ENCODE data around the gene NAP1L3.

The NAP1L3 gene

DNA sequence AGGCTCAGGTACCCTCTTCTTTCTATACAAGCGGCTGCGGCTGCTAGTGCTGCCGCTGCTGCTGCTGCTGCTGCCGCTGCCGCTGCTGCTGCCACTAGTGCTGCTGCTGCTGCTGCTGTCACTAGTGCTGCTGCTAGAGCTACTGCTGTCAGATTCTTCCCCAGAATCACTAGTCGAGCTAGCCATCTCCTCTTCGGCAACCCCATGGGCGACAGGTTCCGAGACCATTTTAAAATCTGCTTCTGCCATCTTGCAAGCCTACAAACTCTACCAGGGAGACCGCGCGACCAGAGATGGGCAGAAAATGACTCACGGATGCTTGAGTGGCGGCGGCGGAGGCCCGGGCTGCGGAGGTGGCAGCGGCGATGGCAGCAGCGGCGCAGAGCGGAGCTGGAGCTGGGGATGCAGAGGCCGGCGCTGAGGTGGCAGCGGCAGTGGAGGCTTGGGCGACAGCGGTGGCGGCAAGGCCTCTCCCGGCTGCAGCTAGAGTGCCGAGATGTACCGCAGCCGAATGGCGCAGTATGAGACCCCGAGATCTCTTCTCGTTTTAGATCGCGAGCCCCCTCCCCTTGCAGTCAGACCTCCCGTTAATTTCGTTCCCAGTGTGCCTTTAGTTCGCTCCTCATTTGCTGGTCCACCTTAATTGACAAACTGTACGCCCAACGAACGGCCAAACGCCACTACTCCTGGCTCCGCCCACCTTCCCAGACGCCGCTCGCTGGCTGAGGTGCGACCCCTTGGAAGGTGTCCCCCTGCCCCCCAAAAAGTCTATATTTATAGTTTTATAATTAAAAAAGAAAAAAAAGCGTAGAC is at the start of gene NAP1L3:
Gene NAP1L3 (minus strand): TSS at position 523 of the 813 bp plus-strand sequence. CDS start 274 bp downstream, at position 249.
- DNase-seq = no peak

GRCh38 chrX:93711076-93711475 is 37.7 kb upstream of the NAP1L3 start:
- DNase-seq = no peak

GRCh38 chrX:93703701-93704100 is 30.3 kb upstream of the NAP1L3 start:
- no peak for DNase-seq

DNA sequence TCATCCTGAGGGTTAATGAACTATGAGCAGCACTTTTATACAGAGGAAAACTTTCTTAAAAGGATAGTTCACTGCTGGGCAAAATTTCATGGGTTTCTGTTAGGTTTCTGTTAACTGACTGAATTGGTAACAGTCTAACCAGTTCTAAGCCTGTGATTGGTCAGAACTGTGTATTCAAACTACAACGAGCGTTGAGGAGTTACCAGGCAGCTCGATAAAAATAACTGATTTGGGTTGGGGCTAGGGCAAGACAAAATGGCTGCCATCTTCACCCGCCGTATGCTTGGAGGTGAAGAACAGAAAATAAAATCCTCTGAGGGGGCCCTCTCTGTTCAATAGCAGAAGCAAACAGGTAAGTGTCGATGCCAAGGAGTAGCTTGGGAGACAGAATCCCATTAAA is 22.6 kb upstream of the NAP1L3 start:
- DNase-seq = no peak

GRCh38 chrX:93673869-93674271 is 492 bp upstream of the NAP1L3 start, which contains the start of gene FAM133A:
TSS of gene FAM133A (plus strand) at chrX:93674206. CDS start at chrX:93709420, 35,214 bp downstream.
- DNase-seq = no peak

DNA sequence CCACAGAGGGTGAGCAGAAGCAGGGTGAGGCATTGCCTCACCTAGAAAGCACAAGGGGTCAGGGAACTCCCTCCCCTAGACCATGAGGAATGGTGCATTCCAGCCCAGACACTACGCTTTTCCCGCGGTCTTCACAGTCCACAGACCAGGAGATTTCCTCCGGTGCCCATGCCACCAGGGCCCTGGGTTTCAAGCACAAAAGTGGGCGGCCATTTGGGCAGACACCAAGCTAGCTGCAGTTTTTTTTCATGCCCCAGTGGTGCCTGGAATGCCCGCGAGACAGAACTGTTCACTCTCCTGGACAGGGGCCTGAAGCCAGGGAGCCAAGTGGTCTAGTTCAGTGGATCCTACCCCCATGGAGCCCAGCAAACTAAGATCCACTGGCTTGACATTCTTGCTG is 12.8 kb downstream of the NAP1L3 start:
- DNase-seq = no peak

DNA sequence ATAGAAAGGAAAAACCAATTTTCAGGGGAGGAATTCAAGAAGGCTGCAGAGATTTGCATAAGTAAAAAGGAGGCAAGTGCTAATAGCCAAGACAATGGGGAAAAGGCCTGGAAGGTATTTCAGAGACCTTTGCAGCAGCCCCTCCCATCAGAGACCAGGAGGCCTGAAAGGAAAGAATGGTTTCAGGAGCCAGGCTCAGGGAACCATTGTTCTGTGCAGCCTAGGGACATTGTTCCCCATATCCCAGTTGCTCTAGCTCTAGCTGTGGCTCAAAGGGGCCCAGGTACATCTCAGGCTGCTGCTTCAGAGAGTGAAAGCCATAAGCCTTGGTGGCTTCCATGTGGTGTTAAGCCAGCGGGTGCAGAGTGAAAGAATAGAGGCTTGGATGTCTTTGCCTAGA is 24.0 kb downstream of the NAP1L3 start:
- no peak for DNase-seq

DNA sequence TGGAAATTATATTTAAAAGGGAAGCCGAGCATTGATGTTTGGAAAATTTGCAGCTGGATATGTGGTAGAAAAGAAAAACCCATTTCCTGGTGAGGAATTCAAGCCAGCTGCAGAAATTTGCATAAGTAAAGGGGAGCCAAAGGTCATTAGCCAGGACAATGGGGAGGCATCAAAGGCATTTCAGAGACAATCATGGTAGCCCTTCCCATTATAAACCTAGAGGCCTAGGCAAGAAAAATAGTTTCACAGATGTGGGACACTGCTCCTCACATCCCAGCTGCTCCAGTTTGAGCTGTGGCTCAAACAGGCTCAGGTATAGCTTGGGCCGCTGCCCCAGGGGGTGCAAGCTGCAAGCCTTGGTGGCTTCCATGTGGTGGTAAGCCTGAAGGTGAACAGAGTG is 35.8 kb downstream of the NAP1L3 start:
- DNase-seq = no peak
